Measurements from ENCODE around the gene NBEA. TPM values are rescaled to one million over a fixed set of nuclear protein-coding genes. Genes with fewer than 3 reads are reported as not detected.
A peak's percentile ranks its signal among the peaks of the same experiment; 100 is the strongest.

Gene NBEA
- total RNA-seq, 1 experiment from 2014 or later: 4.4 TPM

- ChIA-PET POLR2A (ENCODE audit: unreplicated experiment) (no interaction called here), CTCF (no interaction called here)
- Histone ChIP-seq H3K4me1 (ENCODE audit: insufficient read depth, low read length) (peaks cover 9% of the 10 kb centered on the region), H3K4me2 (ENCODE audit: low read length) (no peak overlapping the region), H3K9me3 (ENCODE audit: low read length) (no peaks in the 10 kb centered on the region), H3K9me2 (replicated peaks; ENCODE audit: low read length) (no peaks in the 10 kb centered on the region), H4K20me1 (ENCODE audit: low read length) (no peaks in the 10 kb centered on the region), H3F3A (ENCODE audit: low read length, unreplicated experiment) (no peaks in the 10 kb centered on the region), H3K79me2 (ENCODE audit: low read length) (no peaks in the 10 kb centered on the region), H3K36me3 (ENCODE audit: low read depth, low read length) (no peaks in the 10 kb centered on the region), H2AFZ (ENCODE audit: low read length) (no peak overlapping the region), H3K4me3 (ENCODE audit: low read length) (no peak overlapping the region), H3K27ac (ENCODE audit: low read length) (no peak overlapping the region), H3K27me3 (ENCODE audit: low read length) (no peaks in the 10 kb centered on the region), H3K9ac (ENCODE audit: low read length) (no peak overlapping the region)
- DNase-seq (peak; percentile 76), ATAC-seq (peak; percentile 94)
- TF ChIP-seq EZH2 (IDR thresholded peaks at IDR 0.05; ENCODE audit: low read length, unreplicated experiment) (no peak), EZH2phosphoT487 (IDR thresholded peaks at IDR 0.05; ENCODE audit: borderline replicate concordance, low read length) (no peak)
- TF ChIP-seq, protein P1, sequence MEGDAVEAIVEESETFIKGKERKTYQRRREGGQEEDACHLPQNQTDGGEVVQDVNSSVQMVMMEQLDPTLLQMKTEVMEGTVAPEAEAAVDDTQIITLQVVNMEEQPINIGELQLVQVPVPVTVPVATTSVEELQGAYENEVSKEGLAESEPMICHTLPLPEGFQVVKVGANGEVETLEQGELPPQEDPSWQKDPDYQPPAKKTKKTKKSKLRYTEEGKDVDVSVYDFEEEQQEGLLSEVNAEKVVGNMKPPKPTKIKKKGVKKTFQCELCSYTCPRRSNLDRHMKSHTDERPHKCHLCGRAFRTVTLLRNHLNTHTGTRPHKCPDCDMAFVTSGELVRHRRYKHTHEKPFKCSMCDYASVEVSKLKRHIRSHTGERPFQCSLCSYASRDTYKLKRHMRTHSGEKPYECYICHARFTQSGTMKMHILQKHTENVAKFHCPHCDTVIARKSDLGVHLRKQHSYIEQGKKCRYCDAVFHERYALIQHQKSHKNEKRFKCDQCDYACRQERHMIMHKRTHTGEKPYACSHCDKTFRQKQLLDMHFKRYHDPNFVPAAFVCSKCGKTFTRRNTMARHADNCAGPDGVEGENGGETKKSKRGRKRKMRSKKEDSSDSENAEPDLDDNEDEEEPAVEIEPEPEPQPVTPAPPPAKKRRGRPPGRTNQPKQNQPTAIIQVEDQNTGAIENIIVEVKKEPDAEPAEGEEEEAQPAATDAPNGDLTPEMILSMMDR (conservative IDR thresholded peaks at IDR 0.05; ENCODE audit: low read depth, low read length): no peak
- BruUV-seq (replicated peaks): no TSS peak
- intact Hi-C loops (cut with micrococcal nuclease): no loop called here
Observed at GRCh38 chr13:35086667-35087066, 144.6 kb downstream of the NBEA start.

DNA sequence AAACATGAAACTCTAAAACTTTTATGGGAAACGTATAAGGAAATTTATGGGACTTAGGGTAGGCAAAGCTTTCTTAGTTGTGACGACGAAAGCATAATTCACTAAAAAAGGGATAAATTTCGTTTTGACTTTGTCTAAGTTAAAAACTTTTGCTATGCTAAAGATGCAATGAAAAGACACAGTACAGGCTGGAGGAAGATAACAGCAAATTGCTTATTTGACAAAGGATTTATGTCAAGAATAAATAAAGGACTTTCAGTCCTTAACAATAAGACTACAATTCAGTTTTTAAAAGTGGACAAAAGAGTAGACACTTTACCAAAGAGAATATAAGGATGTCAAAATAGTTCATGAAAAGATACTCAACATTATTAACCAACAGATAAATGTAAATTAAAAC, 150.2 kb downstream of the NBEA start:
- H3F3A ChIP-seq (ENCODE audit: low read length, unreplicated experiment): no peaks in the 10 kb centered on the region
- H3K27me3 ChIP-seq (ENCODE audit: low read length): no peaks in the 10 kb centered on the region
- CTCF ChIA-PET: no interaction called here
- intact Hi-C loops (cut with micrococcal nuclease): no loop called here
- H4K20me1 ChIP-seq (ENCODE audit: low read length): no peaks in the 10 kb centered on the region
- no peak overlapping the region for H2AFZ ChIP-seq (ENCODE audit: low read length)
- TF ChIP-seq EZH2phosphoT487 (IDR thresholded peaks at IDR 0.05; ENCODE audit: borderline replicate concordance, low read length) (no peak), EZH2 (IDR thresholded peaks at IDR 0.05; ENCODE audit: low read length, unreplicated experiment) (no peak)
- TF ChIP-seq, protein P1 (conservative IDR thresholded peaks at IDR 0.05; ENCODE audit: low read depth, low read length): no peak
- H3K79me2 ChIP-seq (ENCODE audit: low read length): no peaks in the 10 kb centered on the region
- no peak overlapping the region for H3K4me2 ChIP-seq (ENCODE audit: low read length)
- H3K27ac ChIP-seq (ENCODE audit: low read length): no peak overlapping the region
- BruUV-seq (replicated peaks): no TSS peak
- POLR2A ChIA-PET (ENCODE audit: unreplicated experiment): no interaction called here
- H3K9ac ChIP-seq (ENCODE audit: low read length): no peak overlapping the region
- H3K4me3 ChIP-seq (ENCODE audit: low read length): no peak overlapping the region
- no peak for ATAC-seq
- no peaks in the 10 kb centered on the region for H3K9me3 ChIP-seq (ENCODE audit: low read length)
- H3K36me3 ChIP-seq (ENCODE audit: low read depth, low read length): no peaks in the 10 kb centered on the region
- DNase-seq: no peak
- H3K9me2 ChIP-seq (replicated peaks; ENCODE audit: low read length): no peaks in the 10 kb centered on the region
- H3K4me1 ChIP-seq (ENCODE audit: insufficient read depth, low read length): no peaks in the 10 kb centered on the region

DNA sequence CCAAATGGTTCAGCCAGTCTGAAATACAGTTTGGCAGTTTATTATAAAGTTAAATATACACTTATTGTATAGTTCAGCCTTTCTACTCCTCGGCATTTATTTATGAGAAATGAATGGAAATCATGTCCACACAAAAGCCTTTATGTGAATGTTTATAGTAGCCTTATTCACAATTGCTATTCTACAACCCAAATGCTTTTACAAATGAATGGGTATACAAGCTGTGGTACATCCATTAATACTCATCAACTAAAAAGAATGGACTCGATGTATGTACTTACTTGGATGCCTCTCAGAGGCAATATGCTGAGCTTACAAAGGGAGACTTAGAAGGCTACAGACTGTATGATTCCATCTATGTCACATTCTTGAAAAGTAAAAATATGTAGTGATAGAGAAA, 150.7 kb downstream of the NBEA start:
- Histone ChIP-seq H3K27ac (ENCODE audit: low read length) (no peak overlapping the region), H3K9ac (ENCODE audit: low read length) (no peak overlapping the region), H3K36me3 (ENCODE audit: low read depth, low read length) (no peaks in the 10 kb centered on the region), H3K4me3 (ENCODE audit: low read length) (no peak overlapping the region), H3F3A (ENCODE audit: low read length, unreplicated experiment) (no peaks in the 10 kb centered on the region), H3K79me2 (ENCODE audit: low read length) (no peaks in the 10 kb centered on the region), H3K4me1 (ENCODE audit: insufficient read depth, low read length) (no peaks in the 10 kb centered on the region), H3K9me3 (ENCODE audit: low read length) (no peaks in the 10 kb centered on the region), H4K20me1 (ENCODE audit: low read length) (no peaks in the 10 kb centered on the region), H2AFZ (ENCODE audit: low read length) (no peak overlapping the region), H3K27me3 (ENCODE audit: low read length) (no peaks in the 10 kb centered on the region), H3K9me2 (replicated peaks; ENCODE audit: low read length) (no peaks in the 10 kb centered on the region), H3K4me2 (ENCODE audit: low read length) (no peak overlapping the region)
- TF ChIP-seq EZH2phosphoT487 (IDR thresholded peaks at IDR 0.05; ENCODE audit: borderline replicate concordance, low read length) (no peak), EZH2 (IDR thresholded peaks at IDR 0.05; ENCODE audit: low read length, unreplicated experiment) (no peak)
- TF ChIP-seq, protein P1 (conservative IDR thresholded peaks at IDR 0.05; ENCODE audit: low read depth, low read length): no peak
- no peak for DNase-seq
- BruUV-seq (replicated peaks): no TSS peak
- CTCF ChIA-PET: no interaction called here
- intact Hi-C loops (cut with micrococcal nuclease): no loop called here
- POLR2A ChIA-PET (ENCODE audit: unreplicated experiment): no interaction called here
- ATAC-seq: no peak
